NCI-H2107 treated with DMSO at 0.1 percent for 48 hours (cell line): ENCODE results near the gene YTHDC2.

ENCODE experiments used
- DNase-seq: peaks from one replicate; lab custom pipeline; 2025; ENCODE audit not compliant: unreplicated experiment; lab: John Stamatoyannopoulos, UW

Gene YTHDC2

GRCh38 chr5:113519412-113519811 lies 5.9 kb downstream of the YTHDC2 start:
- no peak for DNase-seq

GRCh38 chr5:113520429-113520828 lies 6.9 kb downstream of the YTHDC2 start:
- DNase-seq = no peak

DNA sequence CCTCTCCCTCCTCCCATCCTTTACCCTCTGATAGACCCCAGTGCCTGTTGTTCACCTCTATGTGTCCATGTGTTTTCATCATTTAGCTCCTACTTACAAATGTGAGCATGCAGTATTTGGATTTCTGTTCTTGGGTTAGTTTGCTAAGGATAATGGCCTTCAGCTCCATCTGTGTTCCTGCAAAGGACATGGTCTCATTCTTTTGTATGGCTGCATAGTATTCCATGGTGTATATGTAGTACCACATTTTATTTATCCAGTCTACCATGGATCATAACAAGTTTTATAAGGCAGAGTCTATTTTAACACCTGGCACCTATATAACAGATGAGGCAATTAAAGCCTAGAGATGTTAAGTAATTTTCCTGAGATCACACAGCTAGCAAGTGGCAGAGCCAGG lies 7.4 kb downstream of the YTHDC2 start:
- no peak for DNase-seq

DNA sequence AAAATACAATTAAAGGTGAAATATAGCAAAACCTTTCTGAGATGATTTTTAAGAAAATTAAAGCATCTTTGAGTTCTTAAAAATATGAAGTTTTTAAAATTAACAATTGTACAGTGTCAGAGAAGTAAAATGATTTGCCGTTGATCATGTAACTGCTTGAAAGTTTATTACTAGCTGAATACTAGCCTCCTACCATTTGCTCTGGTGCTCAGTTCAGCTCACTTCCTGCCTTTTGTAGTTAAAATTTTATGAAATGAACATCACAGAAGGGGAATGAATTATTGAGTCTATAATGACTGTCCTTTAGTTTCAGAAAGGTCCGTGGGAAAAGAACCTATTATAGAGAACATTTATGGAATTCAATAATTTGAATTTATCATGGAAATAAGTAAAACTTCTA lies 9.7 kb downstream of the YTHDC2 start:
- no peak for DNase-seq

- no peak for DNase-seq
Measured at GRCh38 chr5:113524927-113525326, 11.4 kb downstream of the YTHDC2 start.

GRCh38 chr5:113526421-113526820 lies 12.9 kb downstream of the YTHDC2 start:
- DNase-seq = no peak

GRCh38 chr5:113527746-113528145 lies 14.3 kb downstream of the YTHDC2 start:
- DNase-seq = no peak

- DNase-seq = no peak
Measured at GRCh38 chr5:113531481-113532159, 18.1 kb downstream of the YTHDC2 start.

- no peak for DNase-seq
Measured at GRCh38 chr5:113538313-113538712, 24.8 kb downstream of the YTHDC2 start.

DNA sequence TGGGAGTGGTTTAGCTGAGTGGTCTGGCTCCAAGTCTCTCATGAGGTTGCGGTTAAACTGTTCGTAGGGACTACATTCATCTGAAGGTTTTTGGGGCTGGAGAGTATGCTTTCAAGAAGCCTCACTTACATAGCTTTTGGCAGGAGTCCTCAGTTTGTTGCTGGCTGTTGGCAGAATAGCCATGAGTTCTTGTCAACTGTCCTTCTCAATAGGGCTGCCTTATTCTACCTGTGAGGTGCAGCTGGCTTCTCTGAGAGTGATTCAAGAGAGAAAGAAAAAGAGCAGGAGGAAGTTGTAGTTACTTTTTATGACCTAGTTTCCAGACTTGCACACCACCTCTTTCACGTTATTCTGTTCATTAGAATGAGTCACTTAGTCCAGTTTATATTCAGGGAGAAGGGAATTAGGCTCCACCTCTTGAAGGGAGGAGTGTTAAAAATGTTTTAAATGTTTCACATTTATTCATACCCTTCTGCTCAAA lies 33.2 kb downstream of the YTHDC2 start:
- DNase-seq = no peak

DNA sequence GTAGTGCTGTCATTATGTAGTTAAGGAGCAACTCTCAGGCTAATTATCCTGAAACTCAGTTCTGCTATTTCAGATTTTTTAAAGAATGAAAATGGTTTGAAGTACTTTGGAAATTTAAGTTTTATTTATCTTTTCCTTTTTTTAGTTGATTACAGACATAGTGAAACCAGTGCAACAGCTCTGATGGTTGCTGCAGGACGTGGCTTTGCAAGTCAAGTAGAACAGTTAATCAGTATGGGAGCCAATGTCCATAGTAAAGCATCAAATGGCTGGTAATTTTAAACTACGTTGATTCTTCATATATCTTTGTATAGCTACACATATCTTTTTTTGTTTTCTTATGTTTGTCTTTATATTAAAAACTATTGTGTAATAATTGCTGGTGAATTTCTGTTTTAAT lies 34.9 kb downstream of the YTHDC2 start:
- DNase-seq = no peak

- DNase-seq = no peak
Measured at GRCh38 chr5:113552137-113552536, 38.6 kb downstream of the YTHDC2 start.

DNA sequence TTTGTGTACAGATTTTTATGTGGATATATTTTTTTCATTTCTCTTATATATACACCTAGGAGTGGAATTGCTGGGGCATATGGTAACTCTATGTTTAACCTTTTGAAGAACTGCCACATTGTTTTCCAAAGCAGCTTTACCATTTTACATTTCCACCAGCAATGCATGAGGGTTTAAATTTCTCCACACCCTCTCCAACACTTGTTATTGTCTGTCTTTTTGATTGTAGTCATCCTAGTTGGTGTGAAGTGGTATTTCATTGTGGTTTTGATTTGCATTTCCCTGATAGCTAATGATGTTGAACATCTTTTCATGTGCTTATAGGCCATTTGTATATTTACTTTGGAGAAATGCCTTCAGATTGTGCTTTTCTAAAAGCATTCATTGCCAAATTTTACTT lies 39.1 kb downstream of the YTHDC2 start:
- no peak for DNase-seq

DNA sequence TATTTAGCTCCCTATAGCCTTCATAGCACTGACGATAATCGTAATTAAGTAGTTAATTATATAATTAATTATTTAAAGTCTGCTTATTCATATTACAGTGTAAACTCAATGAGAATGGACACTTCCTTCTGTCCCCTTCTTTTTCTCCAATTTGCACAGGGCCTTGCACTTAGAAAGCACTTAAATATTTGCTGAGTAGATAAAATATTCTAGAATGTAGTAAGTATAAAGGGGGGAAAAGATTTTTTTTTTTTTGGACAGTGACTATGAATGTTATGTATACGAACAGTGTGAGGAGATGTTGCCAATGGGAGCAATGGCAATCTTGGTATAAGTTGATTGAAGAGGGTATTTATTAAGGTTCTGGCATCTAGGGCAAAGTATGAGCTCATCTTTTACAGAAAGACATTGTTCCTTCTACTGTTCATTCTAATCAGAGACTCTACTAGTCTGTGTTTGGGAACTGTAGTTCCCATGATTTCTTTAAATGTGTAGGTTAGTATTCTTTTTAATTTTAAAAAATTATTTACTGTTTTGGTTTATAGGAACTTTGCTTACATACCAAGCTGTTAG lies 49.4 kb downstream of the YTHDC2 start:
- no peak for DNase-seq

GRCh38 chr5:113569396-113569795 lies 55.9 kb downstream of the YTHDC2 start:
- no peak for DNase-seq

- no peak for DNase-seq
Measured at GRCh38 chr5:113572716-113573115, 59.2 kb downstream of the YTHDC2 start.

DNA sequence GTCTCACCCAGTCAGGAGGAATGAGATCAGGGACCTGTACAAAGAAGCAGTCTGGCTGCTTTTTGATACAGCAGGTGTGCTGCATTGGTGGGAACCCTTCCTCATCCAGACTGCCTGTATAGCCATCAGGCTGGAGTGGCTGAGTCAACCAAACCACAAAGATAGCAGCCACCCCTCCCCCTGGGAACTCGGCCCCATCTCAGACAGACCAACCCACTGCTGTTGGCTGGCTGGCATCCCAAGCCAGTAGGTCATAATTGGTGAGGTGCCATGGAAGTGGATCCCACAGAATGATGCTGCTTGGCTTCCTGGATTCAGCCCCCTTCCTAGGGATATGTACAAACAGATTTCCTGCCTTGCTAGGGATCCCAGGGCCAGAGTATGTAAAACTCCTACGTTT lies 60.9 kb downstream of the YTHDC2 start:
- no peak for DNase-seq

DNA sequence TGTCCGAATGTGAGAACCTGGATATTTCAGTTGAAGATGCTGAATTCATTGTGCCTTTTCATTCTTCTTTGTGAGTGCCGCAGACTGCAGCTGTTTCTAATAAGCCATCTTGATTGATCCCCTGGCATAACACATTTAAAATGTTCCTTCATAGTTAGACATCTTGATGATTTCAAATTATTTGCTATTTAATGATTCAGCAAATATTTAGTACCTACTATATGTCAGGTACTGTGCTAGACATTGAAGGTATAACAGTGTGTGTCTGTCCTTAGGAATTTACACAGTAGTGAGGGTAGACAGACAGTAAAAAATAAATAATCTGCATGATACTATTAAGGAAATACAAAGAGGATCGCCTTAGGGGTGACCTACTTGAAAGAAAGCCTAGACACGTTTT lies 61.6 kb downstream of the YTHDC2 start:
- no peak for DNase-seq

GRCh38 chr5:113578091-113578490 lies 64.6 kb downstream of the YTHDC2 start:
- no peak for DNase-seq

DNA sequence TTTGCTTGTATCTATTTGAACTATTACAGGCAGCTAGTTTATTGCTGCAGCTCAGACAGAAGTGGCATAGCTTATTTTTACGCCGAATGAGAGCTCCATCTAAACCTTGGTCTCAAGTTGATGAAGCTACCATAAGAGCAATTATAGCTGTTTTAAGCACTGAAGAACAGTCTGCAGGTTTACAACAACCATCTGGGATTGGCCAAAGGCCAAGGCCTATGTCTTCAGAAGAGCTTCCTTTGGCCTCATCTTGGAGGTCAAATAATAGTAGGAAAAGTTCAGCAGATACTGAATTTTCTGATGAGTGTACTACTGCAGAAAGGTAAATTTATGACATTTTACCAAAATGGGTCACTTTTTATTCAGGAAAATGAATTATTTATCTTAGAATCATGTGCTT lies 67.9 kb downstream of the YTHDC2 start:
- no peak for DNase-seq

GRCh38 chr5:113598150-113598549 lies 84.7 kb downstream of the YTHDC2 start:
- DNase-seq = no peak

GRCh38 chr5:113598926-113599325 lies 85.4 kb downstream of the YTHDC2 start:
- no peak for DNase-seq
